ENCODE results near the gene FER.
"Not testable (repeated sequence)": the region's sequence is repeated elsewhere in the genome, so short reads cannot be mapped to it uniquely, and the experiment has no call there.

The FER gene

DNA sequence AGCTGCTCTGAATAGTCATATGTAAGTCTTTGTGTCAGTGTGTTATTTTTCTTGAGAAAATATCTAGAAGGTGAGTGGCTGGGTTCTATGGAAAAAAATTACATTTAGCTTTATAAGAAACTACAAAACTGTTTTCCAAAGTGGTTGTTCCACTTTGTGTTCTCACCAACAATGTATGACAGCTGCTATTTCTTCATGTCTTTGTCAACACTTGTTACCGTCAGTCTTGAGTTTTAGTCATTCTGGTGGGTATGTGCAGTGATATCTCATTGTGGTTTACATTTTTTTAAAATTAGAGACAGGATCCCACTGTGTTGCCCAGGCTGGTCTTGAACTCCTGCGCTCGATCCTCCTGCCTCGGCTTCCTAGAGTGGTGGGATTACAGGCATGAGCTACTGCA lies 415.6 kb downstream of the FER start:
- H3K4me3 ChIP-seq (ENCODE audit: low read depth, low read length) = no peak overlapping the region
- TF ChIP-seq, protein P1, sequence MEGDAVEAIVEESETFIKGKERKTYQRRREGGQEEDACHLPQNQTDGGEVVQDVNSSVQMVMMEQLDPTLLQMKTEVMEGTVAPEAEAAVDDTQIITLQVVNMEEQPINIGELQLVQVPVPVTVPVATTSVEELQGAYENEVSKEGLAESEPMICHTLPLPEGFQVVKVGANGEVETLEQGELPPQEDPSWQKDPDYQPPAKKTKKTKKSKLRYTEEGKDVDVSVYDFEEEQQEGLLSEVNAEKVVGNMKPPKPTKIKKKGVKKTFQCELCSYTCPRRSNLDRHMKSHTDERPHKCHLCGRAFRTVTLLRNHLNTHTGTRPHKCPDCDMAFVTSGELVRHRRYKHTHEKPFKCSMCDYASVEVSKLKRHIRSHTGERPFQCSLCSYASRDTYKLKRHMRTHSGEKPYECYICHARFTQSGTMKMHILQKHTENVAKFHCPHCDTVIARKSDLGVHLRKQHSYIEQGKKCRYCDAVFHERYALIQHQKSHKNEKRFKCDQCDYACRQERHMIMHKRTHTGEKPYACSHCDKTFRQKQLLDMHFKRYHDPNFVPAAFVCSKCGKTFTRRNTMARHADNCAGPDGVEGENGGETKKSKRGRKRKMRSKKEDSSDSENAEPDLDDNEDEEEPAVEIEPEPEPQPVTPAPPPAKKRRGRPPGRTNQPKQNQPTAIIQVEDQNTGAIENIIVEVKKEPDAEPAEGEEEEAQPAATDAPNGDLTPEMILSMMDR (IDR thresholded peaks at IDR 0.05) = no peak

DNA sequence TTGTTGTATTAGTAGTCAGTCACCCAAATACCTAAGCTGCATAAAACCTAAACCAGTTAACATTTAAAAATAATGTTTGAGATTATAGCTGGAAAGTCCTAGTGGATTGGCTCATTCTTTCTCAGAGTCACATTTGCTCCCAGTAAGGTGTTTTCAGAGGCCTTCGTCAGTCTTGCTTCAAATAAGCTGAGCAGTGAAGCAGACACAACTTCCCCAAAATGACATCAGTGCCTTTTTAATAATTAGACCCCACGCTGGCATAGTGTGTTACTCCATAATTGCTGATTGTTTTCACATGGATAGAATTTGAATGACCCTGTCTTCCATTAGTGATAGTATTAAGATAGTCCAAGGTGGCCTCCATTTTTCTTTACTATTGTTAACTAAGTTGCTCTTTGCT lies 416.3 kb downstream of the FER start:
- H3K4me3 ChIP-seq (ENCODE audit: low read depth, low read length) = no peak overlapping the region

More for the DNA sequence above, 415.6 kb downstream of the FER start:
- Histone ChIP-seq H3K9ac (no peak overlapping the region), H3K4me1 (no peaks in the 10 kb centered on the region), H3K79me2 (no peaks in the 10 kb centered on the region), H3K4me2 (ENCODE audit: low read length) (no peak overlapping the region), H3K27me3 (ENCODE audit: control insufficient read depth, insufficient read depth, low read length) (no peaks in the 10 kb centered on the region), H2AFZ (no peak overlapping the region), H3K9me3 (ENCODE audit: control insufficient read depth, low read length) (no peaks in the 10 kb centered on the region), H3K27ac (no peak overlapping the region), H3K36me3 (ENCODE audit: control insufficient read depth, insufficient read depth, low read length) (no peaks in the 10 kb centered on the region)

DNA sequence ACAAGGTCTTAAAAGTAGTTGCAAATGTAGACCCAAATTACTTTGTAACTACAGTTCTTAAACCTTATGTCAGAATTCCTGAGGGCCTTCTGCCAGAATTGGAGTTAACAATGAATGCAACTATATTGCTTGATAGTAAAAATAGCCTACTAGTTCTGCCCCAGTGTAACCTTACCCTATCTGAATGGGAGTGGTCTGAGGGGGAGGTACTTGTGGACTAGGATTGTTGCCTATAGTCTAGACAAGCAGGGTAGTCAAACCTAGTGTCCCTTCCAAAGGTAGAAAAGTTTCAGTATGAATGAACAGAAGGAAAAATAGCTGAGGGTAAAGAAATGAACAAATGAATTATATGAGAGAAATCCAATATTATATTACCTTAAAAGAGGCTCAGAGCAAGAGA lies 419.9 kb downstream of the FER start:
- no peaks in the 10 kb centered on the region for H3K27me3 ChIP-seq (ENCODE audit: control insufficient read depth, insufficient read depth, low read length)
- H3K4me1 ChIP-seq = no peaks in the 10 kb centered on the region
- no peaks in the 10 kb centered on the region for H3K9me3 ChIP-seq (ENCODE audit: control insufficient read depth, low read length)
- H3K36me3 ChIP-seq (ENCODE audit: control insufficient read depth, insufficient read depth, low read length) = no peaks in the 10 kb centered on the region
- no peak overlapping the region for H3K4me2 ChIP-seq (ENCODE audit: low read length)
- no peak overlapping the region for H3K9ac ChIP-seq
- H2AFZ ChIP-seq = no peak overlapping the region
- TF ChIP-seq, protein P1 (IDR thresholded peaks at IDR 0.05) = no peak
- H3K27ac ChIP-seq = no peak overlapping the region
- no peak overlapping the region for H3K4me3 ChIP-seq (ENCODE audit: low read depth, low read length)
- H3K79me2 ChIP-seq = no peaks in the 10 kb centered on the region

More for the DNA sequence above, 416.3 kb downstream of the FER start:
- Histone ChIP-seq H3K9ac (no peak overlapping the region), H3K27ac (no peak overlapping the region), H2AFZ (no peak overlapping the region), H3K27me3 (ENCODE audit: control insufficient read depth, insufficient read depth, low read length) (no peaks in the 10 kb centered on the region), H3K36me3 (ENCODE audit: control insufficient read depth, insufficient read depth, low read length) (no peaks in the 10 kb centered on the region), H3K9me3 (ENCODE audit: control insufficient read depth, low read length) (no peaks in the 10 kb centered on the region), H3K4me2 (ENCODE audit: low read length) (no peak overlapping the region), H3K79me2 (no peaks in the 10 kb centered on the region), H3K4me1 (no peaks in the 10 kb centered on the region)
- TF ChIP-seq, protein P1 (IDR thresholded peaks at IDR 0.05) = no peak

DNA sequence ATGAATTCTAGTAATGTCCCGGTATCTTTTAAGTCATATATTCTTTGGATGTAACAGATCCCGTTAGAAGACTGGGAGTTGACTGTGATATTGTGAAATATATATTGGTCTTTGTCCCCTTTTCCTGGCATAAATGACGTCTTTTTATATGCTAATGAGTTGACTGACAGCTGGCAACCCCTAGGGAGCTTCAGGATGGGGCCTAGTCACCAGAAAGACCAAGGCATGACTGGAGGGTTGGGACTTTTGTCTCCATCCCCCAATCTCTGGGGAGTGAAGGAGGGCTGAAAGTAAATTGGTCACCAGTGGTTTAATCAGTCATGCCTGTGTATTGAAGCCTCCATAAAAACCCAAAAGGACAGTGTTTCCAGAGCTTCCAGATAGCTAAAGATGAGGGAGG lies 420.5 kb downstream of the FER start:
- Histone ChIP-seq H3K4me3 (ENCODE audit: low read depth, low read length) (no peak overlapping the region), H3K27me3 (ENCODE audit: control insufficient read depth, insufficient read depth, low read length) (no peaks in the 10 kb centered on the region), H3K36me3 (ENCODE audit: control insufficient read depth, insufficient read depth, low read length) (no peaks in the 10 kb centered on the region), H3K9me3 (ENCODE audit: control insufficient read depth, low read length) (no peaks in the 10 kb centered on the region), H2AFZ (no peak overlapping the region), H3K27ac (no peak overlapping the region), H3K4me2 (ENCODE audit: low read length) (no peak overlapping the region), H3K79me2 (no peaks in the 10 kb centered on the region), H3K9ac (no peak overlapping the region), H3K4me1 (no peaks in the 10 kb centered on the region)
- TF ChIP-seq, protein P1 (IDR thresholded peaks at IDR 0.05) = no peak

DNA sequence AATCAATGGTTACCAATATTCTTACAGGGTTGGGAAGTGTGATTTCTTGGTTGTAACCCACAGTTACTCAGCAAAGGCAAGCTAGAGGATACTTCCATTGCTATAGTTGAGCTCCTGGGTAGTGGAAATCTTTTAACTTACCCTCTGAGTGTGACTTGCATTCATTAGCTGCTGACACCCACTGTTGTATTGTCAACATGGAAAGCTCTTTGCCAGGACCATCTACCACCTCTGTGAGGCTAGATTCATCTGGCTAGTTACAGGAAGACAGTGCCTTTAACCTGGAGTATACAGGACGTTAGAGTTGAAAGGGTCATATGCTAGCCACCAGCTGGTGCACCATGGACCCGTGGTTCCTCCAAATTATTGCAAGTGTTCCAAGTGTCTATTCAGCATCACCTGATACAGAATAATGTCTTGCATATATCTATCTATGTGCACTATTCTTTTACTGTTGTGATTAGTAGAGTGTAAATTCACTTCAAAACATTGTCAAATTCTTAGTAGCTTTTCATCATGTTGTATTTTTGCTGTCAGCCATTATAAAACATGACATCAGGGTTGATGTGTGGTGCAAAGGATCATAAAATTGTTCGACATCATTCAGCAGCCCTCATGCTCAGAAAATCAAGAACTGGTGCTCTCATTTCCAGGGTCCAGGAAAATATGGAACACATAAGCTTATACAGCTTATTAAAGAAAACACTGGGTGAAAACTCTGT lies 423.1 kb downstream of the FER start:
- no peaks in the 10 kb centered on the region for H3K27me3 ChIP-seq (ENCODE audit: control insufficient read depth, insufficient read depth, low read length)
- H3K79me2 ChIP-seq = no peaks in the 10 kb centered on the region
- TF ChIP-seq, protein P1 (IDR thresholded peaks at IDR 0.05) = no peak
- H3K9me3 ChIP-seq (ENCODE audit: control insufficient read depth, low read length) = no peaks in the 10 kb centered on the region
- no peak overlapping the region for H3K9ac ChIP-seq
- H3K36me3 ChIP-seq (ENCODE audit: control insufficient read depth, insufficient read depth, low read length) = no peaks in the 10 kb centered on the region
- no peaks in the 10 kb centered on the region for H3K4me1 ChIP-seq
- no peak overlapping the region for H3K4me3 ChIP-seq (ENCODE audit: low read depth, low read length)
- H3K27ac ChIP-seq = no peak overlapping the region
- no peak overlapping the region for H2AFZ ChIP-seq
- H3K4me2 ChIP-seq (ENCODE audit: low read length) = no peak overlapping the region

DNA sequence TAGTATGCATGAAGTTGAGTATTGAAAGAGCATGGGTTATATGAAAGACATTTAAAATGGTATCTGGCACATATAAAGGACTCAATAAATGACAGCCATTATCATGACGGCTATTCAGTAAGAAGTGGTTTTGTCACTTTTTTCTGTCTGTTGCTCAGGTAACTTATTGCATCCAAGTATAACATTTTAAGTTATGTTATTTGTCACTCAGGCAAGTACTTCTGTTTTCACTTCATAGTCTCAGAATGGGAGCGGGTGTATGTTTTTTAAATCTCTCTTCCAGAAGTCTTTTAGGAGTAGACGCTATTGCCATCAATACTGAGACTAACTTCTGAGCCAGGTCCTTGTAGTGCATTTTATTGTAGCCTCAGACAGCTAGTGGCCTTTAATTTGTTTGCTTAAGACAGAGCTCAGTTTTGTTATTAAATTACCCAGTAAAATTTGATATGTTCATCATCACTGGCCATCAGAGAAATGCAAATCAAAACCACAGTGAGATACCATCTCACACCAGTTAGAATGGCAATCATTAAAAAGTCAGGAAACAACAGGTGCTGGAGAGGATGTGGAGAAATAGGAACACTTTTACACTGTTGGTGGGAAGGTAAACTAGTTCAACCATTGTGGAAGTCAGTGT lies 423.9 kb downstream of the FER start:
- H3K4me1 ChIP-seq; H3K9ac ChIP-seq; H3K4me2 ChIP-seq (ENCODE audit: low read length); H3K9me3 ChIP-seq (ENCODE audit: control insufficient read depth, low read length); H3K4me3 ChIP-seq (ENCODE audit: low read depth, low read length); H3K27me3 ChIP-seq (ENCODE audit: control insufficient read depth, insufficient read depth, low read length); H3K79me2 ChIP-seq; H2AFZ ChIP-seq; H3K36me3 ChIP-seq (ENCODE audit: control insufficient read depth, insufficient read depth, low read length); H3K27ac ChIP-seq: not testable (repeated sequence)

Data from parathyroid adenoma (tissue), 2 donors.